OCI-LY7 (cell line): ENCODE results near the gene TXNDC11.

Experiments used
- CTCF ChIP-seq: fragments of 200-600 bp; sonication (generic); conservative IDR thresholded peaks from 2 replicates; pipeline ENCODE4 v1.5.1; 2014; ENCODE audit warnings: mild to moderate bottlenecking, antibody characterized with exemption, low read length, moderate library complexity, mixed read lengths
- EZH2phosphoT487 ChIP-seq: fragments of 200-600 bp; sonication (generic); IDR thresholded peaks from 2 replicates; pipeline ENCODE4 v1.6.1; 2018; ENCODE audit warnings: low read depth, borderline replicate concordance, mild to moderate bottlenecking, mixed run types, antibody characterized with exemption, low read length, moderate library complexity, mixed read lengths

- TF ChIP-seq CTCF: no peak
- TF ChIP-seq EZH2phosphoT487: no peak
Observed at GRCh38 chr16:11636172-11636721, 106.4 kb downstream of the TXNDC11 start.
